Pancreas (tissue), 10 donors: Measurements from ENCODE around the gene ANP32A. TPM values are rescaled to one million over a fixed set of nuclear protein-coding genes. Genes with fewer than 3 reads are reported as not detected.
A peak's percentile ranks its signal among the peaks of the same experiment; 100 is the strongest.

Source experiments
- ATAC-seq, 4 donors: fragments of 200-7000 bp; cut with Tn5 transposase; one replicate each; pipeline versions ENCODE4 v1.8.0 to v1.9.1; 2020; ENCODE audit warnings: mild to moderate bottlenecking in 4 of 4, moderate library complexity in 4 of 4
- DNase-seq, 6 donors: peaks; one replicate each; pipeline ENCODE4 v3.0.0-alpha.2; 2020
- FAIRE-seq: peaks from 2 replicates; lab custom pipeline; 2012; peaks lifted over from hg19 to GRCh38; lab: Jason Lieb, UNC
- H3K27ac ChIP-seq, 4 donors: fragments of 200-600 bp; sonication (generic); 1 replicate in 3 of 4; 2 replicates in 1 of 4; pipeline versions ENCODE4 v1.5.0 to v1.8.0; 2020
- H3K27me3 ChIP-seq, 4 donors: fragments of 200-600 bp; one replicate each; pipeline ENCODE4 v1.8.0; 2021
- H3K36me3 ChIP-seq, 3 donors: fragments of 200-600 bp; sonication (generic) in 1 of 3; one replicate each; pipeline versions ENCODE4 v1.5.0 to v1.8.0; 2020 to 2021
- H3K4me1 ChIP-seq, 3 donors: fragments of 200-600 bp; one replicate each; pipeline ENCODE4 v1.8.0; 2021
- H3K4me3 ChIP-seq, 4 donors: fragments of 200-600 bp; sonication (generic) in 2 of 4; one replicate each; pipeline versions ENCODE4 v1.5.0 to v1.8.0; 2020 to 2021
- H3K9me3 ChIP-seq, 4 donors: fragments of 200-600 bp; one replicate each; pipeline ENCODE4 v1.8.0; 2021
- CTCF ChIP-seq, 4 donors: fragments of 200-600 bp; sonication (generic) in 3 of 4; IDR thresholded peaks; one replicate each; pipeline versions ENCODE4 v1.5.0 to v1.8.0; 2021; ENCODE audit warnings: antibody characterized with exemption in 4 of 4
- WGBS, 2 donors: extraction: QIAGEN DNeasy Blood & Tissue Kit; methylation state at CpG; one replicate each; pipeline ENCODE4 v1.1.7; 2013; 5-methylcytosine and 5-hydroxymethylcytosine counted together
- intact Hi-C, 3 donors: fragments of 100-400 bp; cut with DNase I; formaldehyde crosslinking; loops; one replicate each; pipeline versions ENCODE4 v1.11.1 to v1.14.2; 2022
- polyA plus RNA-seq, 2 donors: library from polyadenylated mRNA; stranded (reverse); fragments of 200-250 nt; gene quantifications; one replicate each; pipeline ENCODE4 v1.2.3, GENCODE V29; 2013
- total RNA-seq, 6 donors: library from RNA; stranded (reverse); fragmentation: NEBNext Ultra II Directional in 4 of 6; extraction: Animal tissue kit (Norgen Biotek cat#: 25700) in 4 of 6; gene quantifications; one replicate each; pipeline versions ENCODE4 v1.2.1 to v1.2.4, GENCODE V29; 2021 to 2023
- donor health status: healthy with polysubstance abuse.
- donor health status: DM: no; HTN: no; CAD: no; lungs with moderate emphysema.
- donor health status: DM: no; HTN: no; CAD: no.
- donor health status: control.
- donor health status: control.
- donor health status: Bipolar disorder and iron deficiency.
- donor health status: DM: yes; HTN: yes; CAD: no.
- donor health status: DM: no; HTN: no; CAD: no.
- donor health status: DM: no; HTN: no; CAD: no.
- donor health status: DM: yes; HTN: yes; CAD: no.

The ANP32A gene
- total and polyA plus RNA-seq, 8 donors = 26.0 to 64.3 (median 41.3) TPM

GRCh38 chr15:68776477-68777270 lies 44.0 kb downstream of the ANP32A start:
- 86 to 93% methylated on average over 10 of the region's 10 CpGs for WGBS, 2 donors
- H3K36me3 ChIP-seq = peaks cover 0 to 10% (median 9%) of the 10 kb centered on the region in 3 donors
- intact Hi-C loops = no loop called here
- DNase-seq (no peak), ATAC-seq (peak in 2 of 4 donors; percentile 8 to 29), FAIRE-seq (no peak)
- no peaks in the 10 kb centered on the region for H3K27me3 ChIP-seq
- no peak overlapping the region for H3K27ac ChIP-seq
- no peaks in the 10 kb centered on the region for H3K4me1 ChIP-seq
- no peak for TF ChIP-seq CTCF (IDR thresholded peaks at IDR 0.05)
- no peaks in the 10 kb centered on the region for H3K9me3 ChIP-seq
- no peak overlapping the region for H3K4me3 ChIP-seq

GRCh38 chr15:68775671-68776476 lies 44.8 kb downstream of the ANP32A start:
- ATAC-seq (peak in 3 of 4 donors; percentile 59 to 80 (median 66)), FAIRE-seq (no peak), DNase-seq (peak in 2 of 6 donors; percentile 27 to 34)
- no peak overlapping the region for H3K27ac ChIP-seq
- H3K27me3 ChIP-seq = no peaks in the 10 kb centered on the region
- peaks cover 0 to 10% (median 9%) of the 10 kb centered on the region in 3 donors for H3K36me3 ChIP-seq
- 68 to 78% methylated on average over 8 of the region's 8 CpGs for WGBS, 2 donors
- no peaks in the 10 kb centered on the region for H3K4me1 ChIP-seq
- H3K4me3 ChIP-seq = no peak overlapping the region
- intact Hi-C loops = no loop called here
- no peak for TF ChIP-seq CTCF (IDR thresholded peaks at IDR 0.05)
- H3K9me3 ChIP-seq = no peaks in the 10 kb centered on the region

- Histone ChIP-seq H3K4me1 (no peaks in the 10 kb centered on the region), H3K9me3 (no peaks in the 10 kb centered on the region), H3K27me3 (no peaks in the 10 kb centered on the region), H3K36me3 (peaks cover 0 to 10% (median 9%) of the 10 kb centered on the region in 3 donors), H3K27ac (no peak overlapping the region), H3K4me3 (no peak overlapping the region)
- DNase-seq (no peak), ATAC-seq (no peak), FAIRE-seq (no peak)
- TF ChIP-seq CTCF (IDR thresholded peaks at IDR 0.05) = no peak
- intact Hi-C loops = no loop called here
- WGBS, 2 donors = 91 to 95% methylated on average over 3 of the region's 3 CpGs
Observed at GRCh38 chr15:68775236-68775577, 45.5 kb downstream of the ANP32A start.

GRCh38 chr15:68774521-68775235 lies 46.0 kb downstream of the ANP32A start:
- WGBS, 2 donors = 91 to 96% methylated on average over 3 of the region's 3 CpGs
- DNase-seq (no peak), FAIRE-seq (no peak), ATAC-seq (peak in 1 of 4 donors; percentile 9)
- peaks cover 0 to 9% (median 5%) of the 10 kb centered on the region in 3 donors for H3K36me3 ChIP-seq
- no peaks in the 10 kb centered on the region for H3K9me3 ChIP-seq
- no peak for TF ChIP-seq CTCF (IDR thresholded peaks at IDR 0.05)
- no peak overlapping the region for H3K27ac ChIP-seq
- intact Hi-C loops = no loop called here
- no peak overlapping the region for H3K4me3 ChIP-seq
- H3K27me3 ChIP-seq = no peaks in the 10 kb centered on the region
- no peaks in the 10 kb centered on the region for H3K4me1 ChIP-seq
